GM23338 (cell line): ENCODE results near the gene COX17. TPM values are rescaled to one million over a fixed set of nuclear protein-coding genes. Genes with fewer than 3 reads are reported as not detected.

ENCODE experiments used
- ATAC-seq: fragments of 200-7000 bp; cut with Tn5 transposase; 3 replicates; pipeline ENCODE4 v1.9.1; 2020
- DNase-seq: peaks from one replicate; pipeline ENCODE4 v3.0.0-alpha.2; 2015; ENCODE audit warnings: low spot score
- H2AFZ ChIP-seq: fragments of 200-600 bp; sonication (generic); 2 replicates; pipeline ENCODE4 v1.8.0; 2016; ENCODE audit warnings: antibody characterized with exemption, mild to moderate bottlenecking, moderate library complexity
- H3F3A ChIP-seq: fragments of 200-600 bp; sonication (generic); replicated peaks from 2 replicates; pipeline ENCODE4 v1.8.0; 2017; ENCODE audit warnings: antibody characterized with exemption, mixed run types, low read depth
- H3K27ac ChIP-seq: fragments of 200-600 bp; sonication (generic); 2 replicates; pipeline ENCODE4 v1.6.1; 2016; ENCODE audit warnings: low read depth
- H3K27me3 ChIP-seq: fragments of 200-600 bp; sonication (generic); 2 replicates; pipeline ENCODE4 v1.8.0; 2016; ENCODE audit warnings: mild to moderate bottlenecking, mixed run types, moderate library complexity; ENCODE audit not compliant: insufficient read depth
- H3K36me3 ChIP-seq: fragments of 200-600 bp; sonication (generic); 2 replicates; pipeline ENCODE4 v1.8.0; 2016; ENCODE audit warnings: mild to moderate bottlenecking; ENCODE audit not compliant: insufficient read depth
- H3K4me1 ChIP-seq: fragments of 200-600 bp; sonication (generic); 2 replicates; pipeline ENCODE4 v1.8.0; 2016; ENCODE audit warnings: mild to moderate bottlenecking, moderate library complexity; ENCODE audit not compliant: insufficient read depth
- H3K4me2 ChIP-seq: fragments of 200-600 bp; sonication (generic); 2 replicates; pipeline ENCODE4 v1.7.1; 2017; ENCODE audit warnings: mixed run types
- H3K4me3 ChIP-seq: fragments of 200-600 bp; sonication (generic); 2 replicates; pipeline ENCODE4 v1.6.1; 2016; ENCODE audit warnings: mixed run types
- H3K79me2 ChIP-seq: fragments of 200-600 bp; sonication (generic); replicated peaks from 2 replicates; pipeline ENCODE4 v1.8.0; 2017; ENCODE audit warnings: mild to moderate bottlenecking; ENCODE audit not compliant: insufficient read depth
- H3K9me2 ChIP-seq: fragments of 200-600 bp; sonication (generic); 2 replicates; pipeline ENCODE4 v1.8.0; 2017; ENCODE audit not compliant: insufficient read depth
- H4K20me1 ChIP-seq: fragments of 200-600 bp; sonication (generic); replicated peaks from 2 replicates; pipeline ENCODE4 v1.8.0; 2017; ENCODE audit warnings: mild to moderate bottlenecking; ENCODE audit not compliant: insufficient read depth
- H3K27ac Mint-ChIP-seq: 2 replicates; pipeline ENCODE4 v1.8.0; 2020; ENCODE audit warnings: inconsistent platforms, mild to moderate bottlenecking, moderate library complexity, mixed read lengths
- H3K27me3 Mint-ChIP-seq: 3 replicates; pipeline ENCODE4 v1.8.0; 2022; ENCODE audit warnings: low read depth, mild to moderate bottlenecking, moderate library complexity, mixed read lengths, inconsistent platforms; ENCODE audit not compliant: insufficient read depth, poor library complexity
- H3K36me3 Mint-ChIP-seq: 3 replicates; pipeline ENCODE4 v1.8.0; 2021; ENCODE audit warnings: low read depth, mild to moderate bottlenecking, inconsistent platforms, moderate library complexity, mixed read lengths
- H3K4me1 Mint-ChIP-seq: 3 replicates; pipeline ENCODE4 v1.8.0; 2020; ENCODE audit warnings: mild to moderate bottlenecking, inconsistent platforms, mixed read lengths
- H3K4me3 Mint-ChIP-seq: 3 replicates; pipeline ENCODE4 v1.8.0; 2021; ENCODE audit warnings: moderate library complexity, mild to moderate bottlenecking, inconsistent platforms, mixed read lengths
- H3K9me3 Mint-ChIP-seq: 3 replicates; pipeline ENCODE4 v1.8.0; 2020; ENCODE audit warnings: moderate library complexity, mild to moderate bottlenecking, inconsistent platforms, mixed read lengths
- CREB1 ChIP-seq: fragments of 250-450 bp; sonication (Bioruptor Pico); IDR thresholded peaks from 2 replicates; pipeline ENCODE4 v1.5.0; 2020; ENCODE audit warnings: low read depth, mild to moderate bottlenecking, moderate library complexity
- CTCF ChIP-seq, 2 experiments: fragments of 200-600 bp in 1 of 2; sonication (generic) in 1 of 2; conservative IDR thresholded peaks; 2 replicates each; pipeline versions ENCODE4 v1.5.1 to v1.6.1; 2016 to 2017; ENCODE audit warnings: antibody characterized with exemption in 2 of 2, low read depth in 2 of 2, mild to moderate bottlenecking in 2 of 2, moderate library complexity in 1 of 2
- ETS1 ChIP-seq: IDR thresholded peaks from 2 replicates; pipeline ENCODE4 v1.6.1; 2016; ENCODE audit warnings: antibody characterized with exemption
- EZH2 ChIP-seq: fragments of 200-600 bp; sonication (generic); IDR thresholded peaks from one replicate; pipeline ENCODE4 v1.8.0; 2017; ENCODE audit warnings: antibody characterized with exemption, mild to moderate bottlenecking, low read depth; ENCODE audit not compliant: unreplicated experiment
- EZH2phosphoT487 ChIP-seq: fragments of 200-600 bp; sonication (generic); IDR thresholded peaks from one replicate; pipeline ENCODE4 v1.8.1; 2018; ENCODE audit warnings: antibody characterized with exemption; ENCODE audit not compliant: unreplicated experiment
- JUNB ChIP-seq: IDR thresholded peaks from one replicate; pipeline ENCODE4 v1.6.1; 2016; ENCODE audit warnings: antibody characterized with exemption; ENCODE audit not compliant: unreplicated experiment
- NANOG ChIP-seq: IDR thresholded peaks from 2 replicates; pipeline ENCODE4 v1.6.1; 2016; ENCODE audit warnings: antibody characterized with exemption, borderline replicate concordance
- POLR2AphosphoS5 ChIP-seq: IDR thresholded peaks from 2 replicates; pipeline ENCODE4 v1.6.1; 2016; ENCODE audit warnings: antibody characterized with exemption, low read depth
- REST ChIP-seq: IDR thresholded peaks from one replicate; pipeline ENCODE4 v1.6.1; 2018; ENCODE audit warnings: antibody characterized with exemption; ENCODE audit not compliant: unreplicated experiment
- STAT1 ChIP-seq: IDR thresholded peaks from one replicate; pipeline ENCODE4 v1.6.1; 2016; ENCODE audit warnings: antibody characterized with exemption; ENCODE audit not compliant: unreplicated experiment
- ZNF114 ChIP-seq: fragments of 250-450 bp; sonication (Bioruptor Pico); IDR thresholded peaks from 2 replicates; pipeline ENCODE4 v1.5.0; 2020; ENCODE audit warnings: mild to moderate bottlenecking, moderate library complexity
- ZNF331 ChIP-seq: fragments of 250-450 bp; sonication (Bioruptor Pico); IDR thresholded peaks from 2 replicates; pipeline ENCODE4 v1.5.0; 2020; ENCODE audit warnings: low read depth, mild to moderate bottlenecking, moderate library complexity
- ZNF462 ChIP-seq: fragments of 250-450 bp; sonication (Bioruptor Pico); IDR thresholded peaks from 2 replicates; pipeline ENCODE4 v1.5.0; 2020; ENCODE audit warnings: mild to moderate bottlenecking, moderate library complexity
- polyA plus RNA-seq: library from polyadenylated mRNA; unstranded; fragments of >200 nt; fragmentation: Nextera tagmentation; extraction: Ambion mirVana; gene quantifications from 2 replicates; pipeline ENCODE4 v1.2.1, GENCODE V29; 2016
- total RNA-seq: library from RNA; depleted of rRNA; stranded (reverse); fragments of >200 nt; shearing (Covaris generic); gene quantifications from 2 replicates; pipeline ENCODE4 v1.2.3, GENCODE V29; 2014

The COX17 gene
- total and polyA plus RNA-seq, 2 experiments from 2014 or later = 24.0 to 324 TPM

- H2AFZ ChIP-seq = no peak overlapping the region
- H3K27me3 Mint-ChIP-seq = peaks cover 2% of the 10 kb centered on the region
- no peaks in the 10 kb centered on the region for H3K27me3 ChIP-seq
- DNase-seq (no peak), ATAC-seq (no peak)
- no peaks in the 10 kb centered on the region for H3K36me3 Mint-ChIP-seq
- no peaks in the 10 kb centered on the region for H3K9me2 ChIP-seq
- no peaks in the 10 kb centered on the region for H3K79me2 ChIP-seq
- H3K9me3 Mint-ChIP-seq = no peaks in the 10 kb centered on the region
- no peak overlapping the region for H3K27ac ChIP-seq
- H3K4me1 Mint-ChIP-seq = no peaks in the 10 kb centered on the region
- H3K4me3 Mint-ChIP-seq = no peak overlapping the region
- H4K20me1 ChIP-seq = no peaks in the 10 kb centered on the region
- H3K4me1 ChIP-seq = no peaks in the 10 kb centered on the region
- no peaks in the 10 kb centered on the region for H3K36me3 ChIP-seq
- H3K27ac Mint-ChIP-seq = no peak overlapping the region
- no peak overlapping the region for H3K4me3 ChIP-seq
- H3F3A ChIP-seq = no peaks in the 10 kb centered on the region
- no peak overlapping the region for H3K4me2 ChIP-seq
- TF ChIP-seq NANOG (no peak), REST (no peak), JUNB (no peak), STAT1 (no peak), POLR2AphosphoS5 (no peak), ZNF462 (CRISPR knock-in tag) (no peak), CREB1 (CRISPR knock-in tag) (no peak), EZH2phosphoT487 (no peak), ZNF331 (CRISPR knock-in tag) (no peak), ZNF114 (CRISPR knock-in tag) (no peak), EZH2 (no peak), ETS1 (no peak), CTCF (conservative IDR thresholded peaks at IDR 0.05; ENCODE audit: low read depth in 2 of 2) (no peak)
Observed at GRCh38 chr3:119723022-119723421, 45.8 kb upstream of the COX17 start.
